ENCODE results near the gene HNF4A.

DNA sequence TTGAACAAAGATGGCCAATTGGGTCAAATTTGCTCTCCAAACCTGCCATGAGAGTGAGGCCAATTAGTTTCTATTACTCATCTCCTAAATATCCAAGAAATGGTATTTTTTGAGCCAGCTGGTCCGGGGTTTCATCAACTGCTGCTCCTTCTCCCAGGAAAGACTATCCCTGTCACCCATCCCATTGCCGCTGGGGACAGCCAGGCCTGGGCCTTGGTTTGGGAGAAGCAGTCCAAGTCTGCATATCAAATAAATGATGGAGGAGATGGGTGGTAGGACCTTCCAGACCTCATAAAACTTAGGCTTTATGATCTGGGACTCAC is 73.5 kb downstream of the HNF4A start:
- TF ChIP-seq EZH2 (IDR thresholded peaks at IDR 0.05; ENCODE audit: borderline replicate concordance, low read length), result no peak
- TF ChIP-seq, protein P1, sequence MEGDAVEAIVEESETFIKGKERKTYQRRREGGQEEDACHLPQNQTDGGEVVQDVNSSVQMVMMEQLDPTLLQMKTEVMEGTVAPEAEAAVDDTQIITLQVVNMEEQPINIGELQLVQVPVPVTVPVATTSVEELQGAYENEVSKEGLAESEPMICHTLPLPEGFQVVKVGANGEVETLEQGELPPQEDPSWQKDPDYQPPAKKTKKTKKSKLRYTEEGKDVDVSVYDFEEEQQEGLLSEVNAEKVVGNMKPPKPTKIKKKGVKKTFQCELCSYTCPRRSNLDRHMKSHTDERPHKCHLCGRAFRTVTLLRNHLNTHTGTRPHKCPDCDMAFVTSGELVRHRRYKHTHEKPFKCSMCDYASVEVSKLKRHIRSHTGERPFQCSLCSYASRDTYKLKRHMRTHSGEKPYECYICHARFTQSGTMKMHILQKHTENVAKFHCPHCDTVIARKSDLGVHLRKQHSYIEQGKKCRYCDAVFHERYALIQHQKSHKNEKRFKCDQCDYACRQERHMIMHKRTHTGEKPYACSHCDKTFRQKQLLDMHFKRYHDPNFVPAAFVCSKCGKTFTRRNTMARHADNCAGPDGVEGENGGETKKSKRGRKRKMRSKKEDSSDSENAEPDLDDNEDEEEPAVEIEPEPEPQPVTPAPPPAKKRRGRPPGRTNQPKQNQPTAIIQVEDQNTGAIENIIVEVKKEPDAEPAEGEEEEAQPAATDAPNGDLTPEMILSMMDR (IDR thresholded peaks at IDR 0.05; ENCODE audit: low read length), result no peak

Measured in OCI-LY1 (cell line).